Lower lobe of right lung (tissue), 2 donors: ENCODE results near the gene FHIT. TPM values are rescaled to one million over a fixed set of nuclear protein-coding genes. Genes with fewer than 3 reads are reported as not detected.

Experiments used
- ATAC-seq, 2 donors: fragments of 200-7000 bp; cut with Tn5 transposase; one replicate each; pipeline ENCODE4 v1.9.1; 2020 to 2022; ENCODE audit warnings: mild to moderate bottlenecking in 2 of 2, moderate library complexity in 2 of 2
- DNase-seq: peaks from one replicate; pipeline ENCODE4 v3.0.0-alpha.2; 2020
- H3K27ac ChIP-seq: fragments of 200-600 bp; one replicate; pipeline ENCODE4 v1.8.0; 2022
- H3K27me3 ChIP-seq: fragments of 200-600 bp; one replicate; pipeline ENCODE4 v1.8.0; 2022; ENCODE audit warnings: low read depth
- H3K36me3 ChIP-seq: fragments of 200-600 bp; one replicate; pipeline ENCODE4 v1.8.0; 2022; ENCODE audit warnings: mild to moderate bottlenecking
- H3K4me1 ChIP-seq: fragments of 200-600 bp; one replicate; pipeline ENCODE4 v1.8.0; 2022
- H3K4me3 ChIP-seq: fragments of 200-600 bp; one replicate; pipeline ENCODE4 v1.8.0; 2022; ENCODE audit warnings: mild to moderate bottlenecking
- H3K9me3 ChIP-seq: fragments of 200-600 bp; one replicate; pipeline ENCODE4 v1.8.0; 2022
- CTCF ChIP-seq: fragments of 200-600 bp; IDR thresholded peaks from one replicate; pipeline ENCODE4 v1.8.0; 2022; ENCODE audit warnings: antibody characterized with exemption, mild to moderate bottlenecking
- intact Hi-C: fragments of 100-400 bp; cut with DNase I; formaldehyde crosslinking; loops from one replicate; pipeline ENCODE4 v1.11.0; 2022
- total RNA-seq: library from RNA; stranded (reverse); fragmentation: NEBNext Ultra II Directional; extraction: Animal tissue kit (Norgen Biotek cat#: 25700); gene quantifications from one replicate; pipeline ENCODE4 v1.2.1, GENCODE V29; 2021
- donor health status: DM: no; HTN: yes; CAD: no; lungs with severe emphysema.

FHIT gene
- total RNA-seq, 1 donor from 2014 or later = 10.3 TPM

GRCh38 chr3:60916546-60916945 is 334.7 kb downstream of the FHIT start:
- DNase-seq (no peak), ATAC-seq (no peak)
- no peak for TF ChIP-seq CTCF
- H3K27ac ChIP-seq = no peak overlapping the region
- H3K36me3 ChIP-seq = no peaks in the 10 kb centered on the region
- no peaks in the 10 kb centered on the region for H3K9me3 ChIP-seq
- no peak overlapping the region for H3K4me3 ChIP-seq
- no peaks in the 10 kb centered on the region for H3K4me1 ChIP-seq
- intact Hi-C loops = no loop called here
- no peaks in the 10 kb centered on the region for H3K27me3 ChIP-seq

GRCh38 chr3:60913474-60913873 is 337.8 kb downstream of the FHIT start:
- TF ChIP-seq CTCF = no peak
- no peaks in the 10 kb centered on the region for H3K36me3 ChIP-seq
- H3K9me3 ChIP-seq = no peaks in the 10 kb centered on the region
- DNase-seq = no peak
- no peaks in the 10 kb centered on the region for H3K4me1 ChIP-seq
- no peak overlapping the region for H3K27ac ChIP-seq
- intact Hi-C loops = no loop called here
- H3K27me3 ChIP-seq = no peaks in the 10 kb centered on the region
- H3K4me3 ChIP-seq = no peak overlapping the region
- ATAC-seq = no peak

GRCh38 chr3:60912876-60913275 is 338.4 kb downstream of the FHIT start:
- no peak overlapping the region for H3K27ac ChIP-seq
- no peaks in the 10 kb centered on the region for H3K4me1 ChIP-seq
- no peak for DNase-seq
- ATAC-seq = no peak
- H3K27me3 ChIP-seq = no peaks in the 10 kb centered on the region
- H3K9me3 ChIP-seq = no peaks in the 10 kb centered on the region
- intact Hi-C loops = no loop called here
- no peak for TF ChIP-seq CTCF
- no peaks in the 10 kb centered on the region for H3K36me3 ChIP-seq
- no peak overlapping the region for H3K4me3 ChIP-seq

GRCh38 chr3:60912142-60912541 is 339.1 kb downstream of the FHIT start:
- DNase-seq (no peak), ATAC-seq (no peak)
- no peak for TF ChIP-seq CTCF
- Histone ChIP-seq H3K27me3 (no peaks in the 10 kb centered on the region), H3K27ac (no peak overlapping the region), H3K4me1 (no peaks in the 10 kb centered on the region), H3K4me3 (no peak overlapping the region), H3K36me3 (no peaks in the 10 kb centered on the region), H3K9me3 (no peaks in the 10 kb centered on the region)
- intact Hi-C loops = no loop called here

- intact Hi-C loops = no loop called here
- H3K4me3 ChIP-seq = no peak overlapping the region
- H3K36me3 ChIP-seq = no peaks in the 10 kb centered on the region
- no peaks in the 10 kb centered on the region for H3K4me1 ChIP-seq
- TF ChIP-seq CTCF = no peak
- H3K9me3 ChIP-seq = no peaks in the 10 kb centered on the region
- DNase-seq (no peak), ATAC-seq (no peak)
- H3K27me3 ChIP-seq = no peaks in the 10 kb centered on the region
- no peak overlapping the region for H3K27ac ChIP-seq
Observed at GRCh38 chr3:60909526-60909925, 341.7 kb downstream of the FHIT start.

- H3K4me3 ChIP-seq = no peak overlapping the region
- no peaks in the 10 kb centered on the region for H3K4me1 ChIP-seq
- DNase-seq = no peak
- no peak overlapping the region for H3K27ac ChIP-seq
- intact Hi-C loops = no loop called here
- no peaks in the 10 kb centered on the region for H3K27me3 ChIP-seq
- no peaks in the 10 kb centered on the region for H3K9me3 ChIP-seq
- no peaks in the 10 kb centered on the region for H3K36me3 ChIP-seq
- ATAC-seq = no peak
- no peak for TF ChIP-seq CTCF
Observed at GRCh38 chr3:60906283-60906682, 345.0 kb downstream of the FHIT start.
